Ovary (tissue), 9 donors: ENCODE measurements around the gene FMC1. TPM values are rescaled to one million over a fixed set of nuclear protein-coding genes. Genes with fewer than 3 reads are reported as not detected.

Experiments used
- DNase-seq, 5 donors: peaks; one replicate each; pipeline ENCODE4 v3.0.0-alpha.2; 2019 to 2020
- H3K27ac ChIP-seq, 2 donors: fragments of 200-600 bp; one replicate each; pipeline versions ENCODE4 v1.5.1 to v1.8.0; 2019 to 2022
- H3K27me3 ChIP-seq: fragments of 200-600 bp; one replicate; pipeline ENCODE4 v1.8.0; 2022
- H3K36me3 ChIP-seq: fragments of 200-600 bp; sonication (generic); one replicate; pipeline ENCODE4 v1.5.1; 2019
- H3K4me1 ChIP-seq: one replicate; pipeline ENCODE4 v1.8.1; 2013; ENCODE audit warnings: mild to moderate bottlenecking, moderate library complexity; ENCODE audit not compliant: insufficient read depth
- H3K4me3 ChIP-seq: fragments of 200-600 bp; sonication (generic); one replicate; pipeline ENCODE4 v1.5.1; 2017
- H3K9me3 ChIP-seq, 2 donors: fragments of 200-600 bp in 1 of 2; sonication (generic) in 1 of 2; one replicate each; pipeline versions ENCODE4 v1.5.1 to v1.8.1; 2013 to 2019; ENCODE audit warnings: mild to moderate bottlenecking in 1 of 2, moderate library complexity in 1 of 2
- EP300 ChIP-seq: sonication (generic); formaldehyde crosslinking; IDR thresholded peaks from one replicate; pipeline ENCODE4 v1.6.1; 2017; ENCODE audit warnings: antibody characterized with exemption
- POLR2A ChIP-seq: fragments of 450-650 bp; IDR thresholded peaks from one replicate; pipeline ENCODE4 v1.6.1; 2017; ENCODE audit warnings: antibody characterized with exemption, mild to moderate bottlenecking, moderate library complexity
- WGBS, 3 donors: extraction: QIAGEN DNeasy Blood & Tissue Kit in 1 of 3; methylation state at CpG; one replicate each; pipeline versions ENCODE4 v1.1.5 to v1.1.7; 2013 to 2017; 5-methylcytosine and 5-hydroxymethylcytosine counted together
- intact Hi-C, 4 donors: fragments of 100-400 bp; cut with DNase I; formaldehyde crosslinking; loops; one replicate each; pipeline versions ENCODE4 v1.11.0 to v1.15.1; 2022 to 2023
- polyA plus RNA-seq, 2 donors: library from polyadenylated mRNA; stranded (reverse); fragments of 200-250 nt in 1 of 2; fragments of 350-450 nt in 1 of 2; fragmentation: Illumina TruSeq in 1 of 2; extraction: RNeasy Lipid Tissue Mini Kit (QIAGEN cat#74804) in 1 of 2; gene quantifications; one replicate each; pipeline ENCODE4 v1.2.3, GENCODE V29; 2013 to 2014
- total RNA-seq, 7 donors: library from RNA; depleted of rRNA in 2 of 7; stranded (reverse); fragments of >200 nt in 2 of 7; fragmentation: NEBNext Ultra II Directional in 3 of 7; extraction: Animal tissue kit (Norgen Biotek cat#: 25700) in 3 of 7; gene quantifications; one replicate each; pipeline versions ENCODE4 v1.1.0 to v1.2.4, GENCODE V29; 2016 to 2023
- TF ChIP-seq, protein P1 (sequence below), 3 donors: fragments of 450-650 bp in 2 of 3; fragments of 200-600 bp in 1 of 3; IDR thresholded peaks; one replicate each; pipeline versions ENCODE4 v1.5.1 to v1.8.0; 2016 to 2022; ENCODE audit warnings: antibody characterized with exemption in 3 of 3, mild to moderate bottlenecking in 1 of 3
- donor health status: DM: no; HTN: no; CAD: no; lungs with moderate emphysema.
- donor health status: DM: no; HTN: no; CAD: no.
- donor health status: Bipolar disorder and iron deficiency.
- donor health status: DM: yes; HTN: yes; CAD: no.
- donor health status: DM: no; HTN: no; CAD: no.
- donor health status: DM: yes; HTN: yes; CAD: no.

The FMC1 gene
- total and polyA plus RNA-seq, 9 donors: 10.9 to 35.3 (median 16.3) TPM

DNA sequence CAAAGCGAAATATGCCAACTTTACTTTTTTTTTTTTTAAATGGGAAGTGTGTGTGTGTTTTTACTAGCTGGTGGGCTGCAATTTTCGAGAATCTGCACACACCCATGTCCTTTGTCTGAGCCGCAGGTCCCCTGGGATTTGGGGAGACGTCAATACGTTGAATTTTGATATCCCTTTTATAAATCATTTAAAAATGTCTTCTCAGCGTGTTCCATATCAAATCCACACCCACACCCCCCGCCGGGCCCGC is 404 bp upstream of the FMC1 start:
- peak overlapping the region; percentile 98 to 100 for H3K27ac ChIP-seq
- H3K36me3 ChIP-seq: no peaks in the 10 kb centered on the region
- H3K4me3 ChIP-seq: peak overlapping the region; percentile 69
- H3K4me1 ChIP-seq: no peaks in the 10 kb centered on the region
- intact Hi-C loops: loop anchor here in 2 of 4 donors (1.0 kb wide), 1 partner anchor 19 kb away; the partner anchor contains the start of gene LUC7L2 (in 2 of the 2)
- DNase-seq: peak in 1 of 5 donors; percentile 78
- no peaks in the 10 kb centered on the region for H3K27me3 ChIP-seq
- TF ChIP-seq, protein P1, sequence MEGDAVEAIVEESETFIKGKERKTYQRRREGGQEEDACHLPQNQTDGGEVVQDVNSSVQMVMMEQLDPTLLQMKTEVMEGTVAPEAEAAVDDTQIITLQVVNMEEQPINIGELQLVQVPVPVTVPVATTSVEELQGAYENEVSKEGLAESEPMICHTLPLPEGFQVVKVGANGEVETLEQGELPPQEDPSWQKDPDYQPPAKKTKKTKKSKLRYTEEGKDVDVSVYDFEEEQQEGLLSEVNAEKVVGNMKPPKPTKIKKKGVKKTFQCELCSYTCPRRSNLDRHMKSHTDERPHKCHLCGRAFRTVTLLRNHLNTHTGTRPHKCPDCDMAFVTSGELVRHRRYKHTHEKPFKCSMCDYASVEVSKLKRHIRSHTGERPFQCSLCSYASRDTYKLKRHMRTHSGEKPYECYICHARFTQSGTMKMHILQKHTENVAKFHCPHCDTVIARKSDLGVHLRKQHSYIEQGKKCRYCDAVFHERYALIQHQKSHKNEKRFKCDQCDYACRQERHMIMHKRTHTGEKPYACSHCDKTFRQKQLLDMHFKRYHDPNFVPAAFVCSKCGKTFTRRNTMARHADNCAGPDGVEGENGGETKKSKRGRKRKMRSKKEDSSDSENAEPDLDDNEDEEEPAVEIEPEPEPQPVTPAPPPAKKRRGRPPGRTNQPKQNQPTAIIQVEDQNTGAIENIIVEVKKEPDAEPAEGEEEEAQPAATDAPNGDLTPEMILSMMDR (IDR thresholded peaks at IDR 0.05): no peak
- TF ChIP-seq EP300 (no peak), POLR2A (no peak)
- 0 to 1% (median 0%) methylated on average over 9 of the region's 9 CpGs for WGBS, 3 donors
- no peaks in the 10 kb centered on the region for H3K9me3 ChIP-seq

DNA sequence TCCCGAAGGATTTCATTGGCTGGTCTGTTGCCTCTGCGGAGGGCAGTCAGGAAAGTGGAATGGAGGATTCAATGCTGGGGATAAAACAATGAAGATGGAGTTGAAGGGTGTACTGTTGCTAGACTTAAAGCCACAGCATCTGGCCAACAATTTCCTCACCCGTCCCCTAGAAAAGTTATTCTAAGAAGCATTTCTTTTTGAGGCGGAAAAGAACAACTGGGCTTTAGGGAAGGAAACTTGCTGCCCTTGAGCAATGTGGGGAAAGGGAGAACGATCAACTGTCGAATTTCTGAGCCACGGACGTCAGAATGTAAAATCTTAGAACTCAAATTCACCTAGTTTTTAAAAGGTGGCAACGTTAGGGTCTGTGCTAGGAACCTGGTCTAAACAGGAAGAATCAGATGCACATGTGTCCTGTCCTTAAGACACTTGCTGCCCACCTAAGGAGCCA is 664 bp downstream of the FMC1 start:
- Histone ChIP-seq H3K27me3 (no peaks in the 10 kb centered on the region), H3K27ac (peak overlapping the region; percentile 98 to 100), H3K9me3 (no peaks in the 10 kb centered on the region), H3K36me3 (no peaks in the 10 kb centered on the region), H3K4me1 (no peaks in the 10 kb centered on the region), H3K4me3 (peak overlapping the region; percentile 69)
- intact Hi-C loops: loop anchor here in 1 of 4 donors (1.0 kb wide), 1 partner anchor 18 kb away; the partner anchor contains the start of gene LUC7L2
- 0% methylated on average over 9 of the region's 9 CpGs for WGBS, 3 donors
- no peak for TF ChIP-seq EP300
- TF ChIP-seq, protein P1 (IDR thresholded peaks at IDR 0.05): no peak
- TF ChIP-seq POLR2A: no peak
- no peak for DNase-seq

DNA sequence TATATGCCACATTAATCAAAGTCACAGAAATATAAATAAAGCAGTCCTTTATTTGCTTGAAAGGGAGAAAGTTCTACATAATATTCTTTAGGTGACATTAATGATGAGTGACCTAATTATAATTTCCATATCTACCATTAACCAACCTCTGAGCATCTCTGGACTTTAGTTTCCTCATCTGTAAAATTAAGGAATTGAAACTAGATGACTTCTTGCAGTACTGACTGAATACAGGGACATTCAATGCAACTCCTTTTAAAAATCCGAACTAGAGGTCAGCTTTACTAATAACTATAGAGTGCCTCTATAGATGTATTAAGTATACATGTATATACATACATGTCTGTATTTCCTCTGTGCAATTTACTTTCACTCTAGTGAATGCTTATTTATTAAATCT is 3.9 kb downstream of the FMC1 start:
- H3K4me3 ChIP-seq: no peak overlapping the region
- H3K27ac ChIP-seq: no peak overlapping the region
- TF ChIP-seq EP300 (no peak), POLR2A (no peak)
- TF ChIP-seq, protein P1 (IDR thresholded peaks at IDR 0.05): no peak
- WGBS, 3 donors: 90 to 94% (median 94%) methylated on average over 1 of the region's 1 CpG
- intact Hi-C loops: no loop called here
- no peaks in the 10 kb centered on the region for H3K27me3 ChIP-seq
- no peaks in the 10 kb centered on the region for H3K9me3 ChIP-seq
- H3K36me3 ChIP-seq: no peaks in the 10 kb centered on the region
- no peak for DNase-seq
- H3K4me1 ChIP-seq: no peaks in the 10 kb centered on the region

DNA sequence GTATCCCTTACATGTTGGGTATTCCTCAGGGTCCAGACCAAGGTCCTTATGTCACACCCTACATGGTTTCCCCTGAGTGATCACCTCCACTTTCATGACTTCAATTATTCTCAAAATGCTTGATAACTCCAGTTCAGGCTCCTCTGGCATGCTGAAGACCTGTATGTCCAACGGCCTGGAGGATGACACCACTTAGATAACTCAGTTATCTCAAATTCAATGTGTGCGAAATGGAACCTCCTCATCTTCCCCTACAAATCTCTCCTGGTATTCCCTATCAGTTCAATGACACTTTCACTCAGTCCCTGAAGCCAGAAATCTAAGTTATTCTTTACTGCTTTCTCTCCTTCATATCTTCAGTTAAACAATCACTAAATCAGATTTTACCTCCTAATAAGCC is 9.9 kb downstream of the FMC1 start:
- H3K27ac ChIP-seq: no peak overlapping the region
- WGBS, 3 donors: 91 to 93% (median 92%) methylated on average over 2 of the region's 2 CpGs
- H3K4me1 ChIP-seq: no peaks in the 10 kb centered on the region
- no peaks in the 10 kb centered on the region for H3K36me3 ChIP-seq
- no peaks in the 10 kb centered on the region for H3K9me3 ChIP-seq
- no peak overlapping the region for H3K4me3 ChIP-seq
- TF ChIP-seq, protein P1 (IDR thresholded peaks at IDR 0.05): no peak
- TF ChIP-seq POLR2A: no peak
- no peak for TF ChIP-seq EP300
- intact Hi-C loops: no loop called here
- H3K27me3 ChIP-seq: no peaks in the 10 kb centered on the region
- DNase-seq: no peak
